WERI-Rb-1 (cell line): ENCODE results near the gene SHANK3.

Experiments
- DNase-seq: peaks from one replicate; pipeline ENCODE4 v3.0.0-alpha.2; 2020
- H3K27ac ChIP-seq: fragments of 250-450 bp; sonication (Bioruptor Pico); 2 replicates; pipeline ENCODE4 v1.5.1; 2020; ENCODE audit warnings: mild to moderate bottlenecking, moderate library complexity
- H3K27me3 ChIP-seq: fragments of 250-450 bp; sonication (Bioruptor Pico); 2 replicates; pipeline ENCODE4 v1.5.1; 2021; ENCODE audit warnings: mild to moderate bottlenecking, low read depth, moderate library complexity; ENCODE audit not compliant: insufficient read depth, severe bottlenecking
- H3K36me3 ChIP-seq: fragments of 250-450 bp; sonication (Bioruptor Pico); 2 replicates; pipeline ENCODE4 v1.5.1; 2020; ENCODE audit warnings: mild to moderate bottlenecking, moderate library complexity
- H3K4me3 ChIP-seq: 2 replicates; pipeline ENCODE4 v1.5.1; 2011; ENCODE audit warnings: low read depth, mild to moderate bottlenecking, control low read depth, low read length
- H3K9me3 ChIP-seq: fragments of 250-450 bp; sonication (Bioruptor Pico); 2 replicates; pipeline ENCODE4 v1.5.1; 2021; ENCODE audit warnings: mild to moderate bottlenecking, moderate library complexity; ENCODE audit not compliant: severe bottlenecking
- TF ChIP-seq, protein P1 (sequence below): IDR thresholded peaks from 2 replicates; pipeline ENCODE4 v1.5.1; 2011; ENCODE audit warnings: low read depth, mild to moderate bottlenecking, control low read depth, inconsistent platforms, low read length

The SHANK3 gene

DNA sequence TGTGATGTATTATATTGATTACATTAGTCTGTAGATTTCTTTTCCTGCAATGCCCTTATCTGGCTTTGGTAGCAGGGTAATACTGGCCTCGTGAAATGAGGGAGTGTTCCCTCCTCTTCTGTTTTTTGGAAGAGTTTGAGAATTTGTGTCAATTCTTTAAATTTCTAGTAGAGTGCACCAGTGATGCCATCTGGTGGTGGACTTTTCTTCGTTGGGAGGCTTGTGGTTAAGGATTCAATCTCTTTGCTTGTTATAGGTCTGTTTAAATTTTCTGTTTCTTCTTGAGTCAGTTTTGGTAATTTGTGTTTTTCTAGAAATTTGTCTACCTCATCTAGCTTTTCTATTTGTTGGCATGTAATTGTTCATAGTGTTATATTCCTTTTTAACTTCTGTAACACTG, 18.9 kb downstream of the SHANK3 start:
- Histone ChIP-seq H3K27ac (no peak overlapping the region), H3K36me3 (no peaks in the 10 kb centered on the region), H3K27me3 (no peaks in the 10 kb centered on the region), H3K4me3 (no peak overlapping the region), H3K9me3 (no peaks in the 10 kb centered on the region)
- TF ChIP-seq, protein P1, sequence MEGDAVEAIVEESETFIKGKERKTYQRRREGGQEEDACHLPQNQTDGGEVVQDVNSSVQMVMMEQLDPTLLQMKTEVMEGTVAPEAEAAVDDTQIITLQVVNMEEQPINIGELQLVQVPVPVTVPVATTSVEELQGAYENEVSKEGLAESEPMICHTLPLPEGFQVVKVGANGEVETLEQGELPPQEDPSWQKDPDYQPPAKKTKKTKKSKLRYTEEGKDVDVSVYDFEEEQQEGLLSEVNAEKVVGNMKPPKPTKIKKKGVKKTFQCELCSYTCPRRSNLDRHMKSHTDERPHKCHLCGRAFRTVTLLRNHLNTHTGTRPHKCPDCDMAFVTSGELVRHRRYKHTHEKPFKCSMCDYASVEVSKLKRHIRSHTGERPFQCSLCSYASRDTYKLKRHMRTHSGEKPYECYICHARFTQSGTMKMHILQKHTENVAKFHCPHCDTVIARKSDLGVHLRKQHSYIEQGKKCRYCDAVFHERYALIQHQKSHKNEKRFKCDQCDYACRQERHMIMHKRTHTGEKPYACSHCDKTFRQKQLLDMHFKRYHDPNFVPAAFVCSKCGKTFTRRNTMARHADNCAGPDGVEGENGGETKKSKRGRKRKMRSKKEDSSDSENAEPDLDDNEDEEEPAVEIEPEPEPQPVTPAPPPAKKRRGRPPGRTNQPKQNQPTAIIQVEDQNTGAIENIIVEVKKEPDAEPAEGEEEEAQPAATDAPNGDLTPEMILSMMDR: peak; percentile 58
- peak; percentile 15 for DNase-seq

- Histone ChIP-seq H3K4me3 (no peak overlapping the region), H3K9me3 (no peaks in the 10 kb centered on the region), H3K36me3 (no peaks in the 10 kb centered on the region), H3K27me3 (no peaks in the 10 kb centered on the region), H3K27ac (no peak overlapping the region)
- TF ChIP-seq, protein P1: no peak
- DNase-seq: no peak
Measured at GRCh38 chr22:50693462-50693861, 20.8 kb downstream of the SHANK3 start.

DNA sequence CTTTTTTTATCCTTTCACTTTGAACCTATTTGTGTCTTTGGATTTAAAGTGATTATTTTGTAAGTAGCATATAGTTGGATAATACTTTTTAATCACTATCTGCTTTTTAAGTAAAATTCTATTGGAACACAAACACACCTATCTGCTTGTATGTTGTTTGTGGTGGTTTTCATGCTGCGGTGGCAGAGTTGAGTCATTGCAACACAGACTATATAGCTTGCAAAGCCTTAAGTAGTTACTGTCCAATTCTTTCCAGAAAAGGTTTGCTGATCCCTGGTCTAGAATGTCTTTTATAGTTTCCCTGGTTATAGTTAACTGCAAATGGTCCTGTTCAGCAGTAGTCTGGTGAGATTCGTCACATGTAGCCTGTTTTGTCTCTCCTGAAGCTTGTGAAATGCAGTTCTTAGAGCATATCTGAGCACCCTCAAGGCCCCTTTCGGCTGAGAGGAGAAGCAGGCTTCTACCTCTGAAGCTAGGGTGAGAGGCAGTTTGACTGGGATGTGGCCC, 21.5 kb downstream of the SHANK3 start:
- H3K36me3 ChIP-seq: no peaks in the 10 kb centered on the region
- no peak for DNase-seq
- no peak overlapping the region for H3K27ac ChIP-seq
- H3K9me3 ChIP-seq: no peaks in the 10 kb centered on the region
- no peak overlapping the region for H3K4me3 ChIP-seq
- H3K27me3 ChIP-seq: no peaks in the 10 kb centered on the region
- TF ChIP-seq, protein P1: no peak

DNA sequence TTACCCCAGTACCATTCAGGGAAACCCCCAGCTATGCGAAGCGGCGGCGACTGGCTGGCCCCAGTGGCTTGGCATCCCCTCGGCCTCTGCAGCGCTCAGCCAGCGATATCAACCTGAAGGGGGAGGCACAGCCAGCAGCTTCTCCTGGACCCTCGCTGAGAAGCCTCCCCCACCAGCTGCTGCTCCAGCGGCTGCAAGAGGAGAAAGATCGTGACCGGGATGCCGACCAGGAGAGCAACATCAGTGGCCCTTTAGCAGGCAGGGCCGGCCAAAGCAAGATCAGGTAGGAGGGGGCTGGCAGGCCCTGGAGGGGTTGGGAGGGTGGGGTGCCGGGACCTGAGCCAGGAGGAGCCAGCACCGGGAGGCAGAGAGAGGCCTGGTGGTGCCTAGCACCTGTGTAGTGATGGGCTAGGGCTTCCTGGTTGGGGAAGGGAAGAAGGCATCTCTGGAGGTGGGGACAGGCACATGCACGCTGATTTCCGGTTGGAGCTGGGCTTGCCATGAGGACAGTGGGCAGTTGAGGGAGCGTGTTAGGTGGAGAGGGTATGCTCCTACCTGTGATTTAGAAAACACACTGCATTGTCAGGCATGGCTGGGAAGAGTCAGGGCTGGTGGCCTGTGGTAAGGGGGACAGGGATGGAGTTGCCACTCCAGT, 22.3 kb downstream of the SHANK3 start:
- H3K27ac ChIP-seq: no peak overlapping the region
- H3K36me3 ChIP-seq: no peaks in the 10 kb centered on the region
- H3K9me3 ChIP-seq: no peaks in the 10 kb centered on the region
- no peaks in the 10 kb centered on the region for H3K27me3 ChIP-seq
- H3K4me3 ChIP-seq: no peak overlapping the region
- TF ChIP-seq, protein P1: no peak
- DNase-seq: no peak

- Histone ChIP-seq H3K27me3 (no peaks in the 10 kb centered on the region), H3K4me3 (no peak overlapping the region), H3K36me3 (no peaks in the 10 kb centered on the region; the same call in 1 of the 2 replicates), H3K9me3 (no peaks in the 10 kb centered on the region), H3K27ac (no peak overlapping the region)
- no peak for DNase-seq
- TF ChIP-seq, protein P1: no peak
Measured at GRCh38 chr22:50695421-50696250, 23.0 kb downstream of the SHANK3 start.
